Glomerular visceral epithelial cell (primary cell): ENCODE results near the gene BST2.

Source experiments
- DNase-seq: peaks from one replicate; pipeline ENCODE4 v3.0.0-alpha.2; 2016; ENCODE audit errors: extremely low spot score

BST2 gene

GRCh38 chr19:17419621-17420474 is 14.4 kb upstream of the BST2 start, which contains the start of gene MVB12A:
Gene MVB12A, plus strand, starts transcription at chr19:17420047. Its CDS starts 89 bp downstream, at chr19:17420136.
- peak; percentile 99 for DNase-seq

- no peak for DNase-seq
Observed at GRCh38 chr19:17419154-17419620, 13.8 kb upstream of the BST2 start.

- DNase-seq, result no peak
Observed at GRCh38 chr19:17418710-17419109, 13.3 kb upstream of the BST2 start.

DNA sequence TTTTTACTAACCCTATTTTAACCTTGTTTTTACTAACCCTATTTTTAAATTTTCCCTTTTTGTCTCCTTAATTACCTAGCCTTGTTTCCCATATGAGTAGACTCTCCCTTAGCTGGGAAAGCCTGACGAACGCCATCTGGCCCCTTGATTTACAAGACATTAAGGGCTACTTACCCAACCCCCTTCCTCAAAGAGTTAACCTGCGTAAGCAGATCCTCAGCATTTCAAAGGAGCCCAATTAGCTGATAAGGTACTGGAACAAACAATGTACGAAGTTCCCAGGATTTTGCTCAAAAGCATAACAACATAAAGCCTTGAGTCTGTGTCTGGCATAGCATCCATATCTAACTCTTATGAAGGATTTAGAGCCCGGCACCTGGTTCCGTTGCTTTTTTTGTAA is 9.7 kb upstream of the BST2 start:
- DNase-seq, result no peak

DNA sequence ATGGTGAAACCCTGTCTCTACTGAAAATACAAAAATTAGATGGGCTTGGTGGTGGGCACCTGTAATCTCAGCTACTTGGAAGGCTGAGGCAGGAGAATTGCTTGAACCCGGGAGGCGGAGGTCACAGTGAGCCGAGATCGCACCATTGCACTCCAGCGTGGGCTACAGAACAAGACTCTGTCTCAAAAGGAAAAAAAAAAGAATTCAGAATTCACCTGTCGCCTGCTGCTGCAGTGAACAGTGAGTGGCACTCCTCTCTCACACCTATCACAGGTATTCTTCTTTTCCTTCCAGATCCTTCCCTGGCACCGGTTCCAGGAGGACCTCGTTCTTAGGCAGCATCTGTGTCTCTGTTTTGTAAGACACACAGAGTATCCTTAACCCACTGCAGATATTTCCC is 8.7 kb upstream of the BST2 start:
- DNase-seq, result no peak

DNA sequence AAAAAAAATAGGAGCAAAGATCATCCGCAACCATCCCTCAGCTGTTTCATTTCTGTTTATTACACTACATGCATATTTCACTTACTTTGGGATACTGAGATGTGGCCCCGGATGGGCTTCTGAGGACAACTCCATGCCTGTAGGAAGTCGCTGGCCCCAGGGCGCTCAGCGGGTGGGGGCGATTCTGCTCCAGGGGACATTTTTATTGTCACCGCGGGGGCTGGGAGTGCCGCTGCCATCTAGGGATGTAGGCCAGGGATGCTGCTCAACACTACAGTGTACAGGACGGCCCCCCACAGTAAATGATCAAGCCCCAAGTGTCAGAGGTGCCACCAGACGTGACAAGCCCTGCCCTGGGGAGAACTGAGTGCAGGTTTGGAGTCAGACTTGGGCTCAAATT is 6.4 kb upstream of the BST2 start:
- no peak for DNase-seq

GRCh38 chr19:17409990-17410389 is 4.6 kb upstream of the BST2 start:
- DNase-seq, result no peak

- DNase-seq, result no peak
Observed at GRCh38 chr19:17406887-17407196, 1.4 kb upstream of the BST2 start.

DNA sequence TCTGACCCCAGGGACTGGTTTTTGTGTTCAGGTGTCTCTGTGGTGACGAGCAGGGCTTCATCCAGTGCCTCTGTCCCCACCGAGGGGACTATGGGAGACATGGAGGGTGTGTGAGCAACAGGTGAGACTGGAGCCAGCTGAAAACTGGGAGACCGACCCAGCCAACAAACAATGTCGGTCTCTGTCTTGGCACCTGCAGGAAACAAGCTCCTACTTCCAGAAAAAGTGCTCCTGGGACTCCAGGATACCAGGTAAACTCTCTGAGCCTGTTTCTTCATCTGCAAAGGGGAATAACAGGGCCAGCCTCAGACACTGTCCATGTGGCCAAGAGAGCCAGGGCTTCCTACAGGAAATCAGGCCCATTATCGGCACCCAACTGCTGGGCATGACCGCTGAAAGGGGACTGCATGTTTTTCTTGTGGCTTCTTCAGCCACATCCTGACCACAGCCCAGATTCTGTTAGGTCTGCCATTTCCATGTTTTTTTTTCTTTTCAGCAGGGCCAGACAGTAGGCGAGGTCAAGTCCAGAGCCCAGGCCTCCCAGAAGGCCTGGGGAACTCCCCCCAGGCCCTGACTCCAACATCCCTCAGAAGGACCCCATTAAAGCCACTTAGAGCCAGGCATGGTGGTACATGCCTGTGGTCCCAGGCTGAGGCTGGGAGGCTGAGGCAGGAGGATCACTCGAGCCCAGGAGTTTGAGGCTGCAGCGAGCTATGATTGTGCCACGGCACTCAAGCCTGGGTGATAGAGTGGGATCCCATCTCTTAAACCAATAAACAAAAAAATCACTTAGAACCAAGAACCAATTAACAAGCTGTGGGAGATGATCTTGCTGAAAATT is 836 bp upstream of the BST2 start:
- peak; percentile 91 for DNase-seq

- no peak for DNase-seq
Observed at GRCh38 chr19:17404621-17405249, 695 bp downstream of the BST2 start.

- no peak for DNase-seq
Observed at GRCh38 chr19:17404015-17404414, 1.4 kb downstream of the BST2 start.

GRCh38 chr19:17402982-17403855 is 2.2 kb downstream of the BST2 start:
- no peak for DNase-seq

GRCh38 chr19:17401628-17402027 is 3.8 kb downstream of the BST2 start:
- no peak for DNase-seq

GRCh38 chr19:17398902-17399527 is 6.4 kb downstream of the BST2 start:
- DNase-seq, result no peak

GRCh38 chr19:17394891-17395415 is 10.5 kb downstream of the BST2 start:
- peak; percentile 68 for DNase-seq

GRCh38 chr19:17393914-17394313 is 11.5 kb downstream of the BST2 start, which contains the start of gene CCDC194:
Gene CCDC194, minus strand, starts transcription at chr19:17394196. Its CDS starts 38 bp downstream, at chr19:17394158.
- DNase-seq, result no peak

DNA sequence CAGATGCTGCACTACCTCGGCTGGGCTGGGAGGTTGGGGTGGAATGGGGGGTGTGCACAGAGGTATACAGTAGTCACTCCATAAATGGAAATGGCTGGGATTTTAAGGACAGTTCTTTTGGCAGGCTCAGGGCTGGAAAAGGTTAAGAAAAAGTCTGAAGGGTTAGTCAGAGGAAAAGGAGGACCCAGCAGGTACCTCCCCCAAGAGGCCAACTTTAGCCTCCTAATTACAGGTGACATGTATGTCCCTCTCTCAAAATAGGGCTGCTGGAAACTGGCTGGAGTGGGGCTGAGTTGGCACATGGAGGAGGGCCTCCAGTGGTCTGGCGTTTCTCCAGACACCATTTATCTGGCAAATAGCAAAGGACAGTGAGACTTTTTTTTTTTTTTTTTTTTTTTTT is 12.4 kb downstream of the BST2 start:
- DNase-seq, result peak; percentile 30

DNA sequence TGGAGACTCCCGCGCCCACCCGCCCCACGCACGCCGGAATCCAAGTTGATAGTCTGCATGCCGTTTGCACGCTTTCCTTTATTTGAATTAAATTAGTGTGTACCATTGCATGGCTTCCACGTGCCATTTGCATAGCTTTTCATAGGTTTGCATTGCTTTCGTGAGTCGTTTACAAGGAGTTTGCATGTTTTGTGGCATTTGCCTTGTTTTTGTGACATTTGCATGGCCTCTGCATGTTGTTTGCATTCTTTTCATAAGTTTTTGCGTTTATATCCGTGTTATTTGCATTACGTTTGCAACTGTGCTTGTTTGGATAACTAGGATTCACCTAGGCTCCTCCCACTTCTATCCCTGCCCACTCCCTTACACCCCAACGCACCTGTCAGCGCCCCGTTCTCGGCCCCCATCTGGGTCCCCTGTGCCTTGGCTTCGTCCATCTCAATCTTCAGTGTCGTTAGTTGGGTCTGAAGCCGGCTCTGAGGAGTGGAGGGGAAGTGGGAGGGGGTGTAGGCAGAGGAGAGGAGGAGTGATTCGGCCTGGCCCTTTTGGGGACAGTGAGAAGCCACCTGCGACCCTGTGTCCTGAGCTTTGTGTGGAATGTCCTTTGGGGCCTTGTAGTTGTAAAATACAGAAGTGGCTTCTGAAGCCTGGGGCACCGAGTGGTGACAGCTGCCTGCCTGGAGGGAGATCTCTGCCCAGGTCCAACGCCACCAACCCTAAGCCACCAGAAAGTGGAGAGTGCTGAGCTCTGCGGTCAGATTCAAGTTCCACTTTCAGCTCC is 13.9 kb downstream of the BST2 start:
- no peak for DNase-seq

DNA sequence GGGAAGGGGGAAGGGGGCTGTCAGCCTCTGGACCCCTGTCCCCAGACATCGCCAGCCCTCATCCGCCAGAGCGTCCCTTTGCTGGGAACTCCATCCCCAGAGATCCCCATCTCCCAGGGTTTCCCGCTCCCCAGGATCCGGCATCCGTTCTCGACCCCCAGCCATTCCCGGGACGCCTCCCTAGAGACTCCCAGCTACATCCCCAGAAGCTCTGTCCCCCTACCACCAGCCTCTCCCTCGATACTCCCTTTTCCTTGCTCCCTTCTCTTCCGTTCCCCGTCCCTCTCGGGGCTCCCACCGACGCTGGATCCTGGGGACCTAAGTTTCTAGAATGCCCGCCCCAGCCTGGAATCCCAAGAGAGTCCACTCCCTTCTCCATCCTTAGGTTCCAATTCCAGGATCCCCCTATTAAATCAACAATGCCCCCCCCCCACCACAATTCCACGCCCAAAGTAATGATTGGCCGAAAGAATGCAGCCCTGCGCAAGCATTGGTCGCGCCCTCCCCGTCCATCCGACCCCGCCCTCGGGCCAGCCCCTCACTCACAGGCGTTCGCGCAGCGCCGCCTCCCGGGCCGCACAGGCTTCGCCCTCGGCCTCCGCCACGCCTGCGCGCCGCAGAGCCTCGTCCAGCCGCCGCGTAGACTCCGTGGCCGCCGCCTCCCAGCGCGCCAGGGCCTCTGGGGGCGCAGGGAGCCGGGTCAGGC is 14.6 kb downstream of the BST2 start:
- DNase-seq, result peak; percentile 89
